Smooth muscle cell (in vitro differentiated cells): ENCODE data around the gene TEX9. TPM values are rescaled to one million over a fixed set of nuclear protein-coding genes. Genes with fewer than 3 reads are reported as not detected.

Source experiments
- DNase-seq: peaks from one replicate; lab custom pipeline; 2025; ENCODE audit not compliant: unreplicated experiment; lab: John Stamatoyannopoulos, UW
- H2AFZ ChIP-seq: fragments of 200-600 bp; sonication (generic); 2 replicates; pipeline ENCODE4 v1.6.0; 2016; ENCODE audit warnings: antibody characterized with exemption, low read depth, mild to moderate bottlenecking
- H3F3A ChIP-seq: fragments of 200-600 bp; sonication (generic); 2 replicates; pipeline ENCODE4 v1.6.0; 2017; ENCODE audit warnings: antibody characterized with exemption, low read depth
- H3K27ac ChIP-seq: fragments of 200-600 bp; sonication (generic); 2 replicates; pipeline ENCODE4 v1.5.1; 2016; ENCODE audit warnings: low read depth, mild to moderate bottlenecking
- H3K27me3 ChIP-seq: fragments of 200-600 bp; sonication (generic); 2 replicates; pipeline ENCODE4 v1.6.1; 2016; ENCODE audit warnings: low read depth, mild to moderate bottlenecking
- H3K36me3 ChIP-seq: fragments of 200-600 bp; sonication (generic); 2 replicates; pipeline ENCODE4 v1.5.1; 2016; ENCODE audit warnings: low read depth
- H3K4me1 ChIP-seq: fragments of 200-600 bp; sonication (generic); 2 replicates; pipeline ENCODE4 v1.5.1; 2016; ENCODE audit warnings: low read depth
- H3K4me2 ChIP-seq: fragments of 200-600 bp; sonication (generic); 2 replicates; pipeline ENCODE4 v1.6.0; 2016; ENCODE audit warnings: mild to moderate bottlenecking
- H3K4me3 ChIP-seq: fragments of 200-600 bp; sonication (generic); 2 replicates; pipeline ENCODE4 v1.5.1; 2016; ENCODE audit warnings: mild to moderate bottlenecking
- H3K79me2 ChIP-seq: fragments of 200-600 bp; sonication (generic); 2 replicates; pipeline ENCODE4 v1.6.0; 2016; ENCODE audit warnings: low read depth, mild to moderate bottlenecking
- H3K9ac ChIP-seq: fragments of 200-600 bp; sonication (generic); 2 replicates; pipeline ENCODE4 v1.6.0; 2016; ENCODE audit warnings: low read depth
- H3K9me3 ChIP-seq: fragments of 200-600 bp; sonication (generic); replicated peaks from 2 replicates; pipeline ENCODE4 v1.5.1; 2016; ENCODE audit warnings: low read depth
- H4K20me1 ChIP-seq: fragments of 200-600 bp; sonication (generic); 2 replicates; pipeline ENCODE4 v1.6.0; 2016; ENCODE audit warnings: low read depth
- WGBS: methylation state at CpG from one replicate; pipeline ENCODE4 v1.1.7; 2016; ENCODE audit warnings: low lambda C conversion rate; 5-methylcytosine and 5-hydroxymethylcytosine counted together
- polyA plus RNA-seq: library from polyadenylated mRNA; unstranded; fragments of >200 nt; fragmentation: Nextera tagmentation; extraction: Ambion mirVana; gene quantifications from 2 replicates; pipeline ENCODE4 v1.2.1, GENCODE V29; 2016
- total RNA-seq: library from RNA; depleted of rRNA; stranded (reverse); fragments of >200 nt; gene quantifications from 2 replicates; pipeline ENCODE4 v1.2.3, GENCODE V29; 2014
- TF ChIP-seq, protein P1 (sequence below): fragments of 200-600 bp; sonication (generic); IDR thresholded peaks from 2 replicates; pipeline ENCODE4 v1.5.1; 2017; ENCODE audit warnings: borderline replicate concordance, mild to moderate bottlenecking, antibody characterized with exemption; ENCODE audit not compliant: insufficient read depth, poor library complexity, severe bottlenecking

Gene TEX9
- total and polyA plus RNA-seq, 2 experiments from 2014 or later = 4.0 to 5.3 TPM

DNA sequence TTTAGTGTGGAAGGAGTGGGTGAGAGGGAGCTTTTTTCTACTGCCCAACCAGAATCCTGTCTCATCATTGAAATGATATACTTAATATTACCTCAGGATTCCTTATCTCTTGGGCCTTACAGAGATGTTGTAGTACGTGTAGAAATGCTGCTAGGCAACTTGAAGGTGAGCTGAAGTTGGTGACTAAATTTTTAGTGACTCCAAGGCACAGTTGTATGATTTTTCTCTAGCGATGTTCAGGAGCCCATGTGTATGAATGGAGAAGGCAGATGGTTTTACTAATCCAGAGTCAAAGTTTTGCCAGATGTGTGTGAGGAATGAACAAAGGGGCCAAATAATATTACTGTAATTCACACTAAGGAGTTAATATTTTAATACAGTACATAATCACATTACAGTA, 42.8 kb upstream of the TEX9 start:
- no peak overlapping the region for H2AFZ ChIP-seq
- no peak for DNase-seq
- TF ChIP-seq, protein P1, sequence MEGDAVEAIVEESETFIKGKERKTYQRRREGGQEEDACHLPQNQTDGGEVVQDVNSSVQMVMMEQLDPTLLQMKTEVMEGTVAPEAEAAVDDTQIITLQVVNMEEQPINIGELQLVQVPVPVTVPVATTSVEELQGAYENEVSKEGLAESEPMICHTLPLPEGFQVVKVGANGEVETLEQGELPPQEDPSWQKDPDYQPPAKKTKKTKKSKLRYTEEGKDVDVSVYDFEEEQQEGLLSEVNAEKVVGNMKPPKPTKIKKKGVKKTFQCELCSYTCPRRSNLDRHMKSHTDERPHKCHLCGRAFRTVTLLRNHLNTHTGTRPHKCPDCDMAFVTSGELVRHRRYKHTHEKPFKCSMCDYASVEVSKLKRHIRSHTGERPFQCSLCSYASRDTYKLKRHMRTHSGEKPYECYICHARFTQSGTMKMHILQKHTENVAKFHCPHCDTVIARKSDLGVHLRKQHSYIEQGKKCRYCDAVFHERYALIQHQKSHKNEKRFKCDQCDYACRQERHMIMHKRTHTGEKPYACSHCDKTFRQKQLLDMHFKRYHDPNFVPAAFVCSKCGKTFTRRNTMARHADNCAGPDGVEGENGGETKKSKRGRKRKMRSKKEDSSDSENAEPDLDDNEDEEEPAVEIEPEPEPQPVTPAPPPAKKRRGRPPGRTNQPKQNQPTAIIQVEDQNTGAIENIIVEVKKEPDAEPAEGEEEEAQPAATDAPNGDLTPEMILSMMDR = no peak

DNA sequence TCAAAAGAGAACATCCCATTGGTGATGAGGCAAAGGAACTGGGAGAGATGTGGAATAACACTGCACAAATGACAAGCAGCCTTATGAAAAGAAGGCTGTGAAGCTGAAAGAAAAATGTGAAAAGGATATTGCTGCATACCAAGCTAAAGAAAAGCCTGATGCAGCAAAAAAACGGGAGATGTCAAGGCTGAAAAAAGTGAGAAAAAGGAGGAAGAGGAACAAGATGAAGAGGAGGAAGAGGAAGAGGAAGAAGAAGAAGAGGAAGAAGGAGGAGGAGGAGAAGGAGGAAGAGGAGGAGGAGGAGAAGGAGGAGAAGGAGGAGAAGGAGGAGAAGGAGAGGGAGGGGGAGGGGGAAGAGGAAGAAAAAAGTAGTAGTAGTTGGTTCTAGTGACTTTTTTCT, 41.8 kb upstream of the TEX9 start:
- no peaks in the 10 kb centered on the region for H3K27me3 ChIP-seq
- no peak overlapping the region for H3K4me2 ChIP-seq
- no peaks in the 10 kb centered on the region for H3K36me3 ChIP-seq
- 85% methylated on average over 1 of the region's 1 CpG for WGBS
- H3K9me3 ChIP-seq = no peaks in the 10 kb centered on the region
- H2AFZ ChIP-seq = no peak overlapping the region
- no peaks in the 10 kb centered on the region for H3K79me2 ChIP-seq
- no peaks in the 10 kb centered on the region for H4K20me1 ChIP-seq
- TF ChIP-seq, protein P1 = no peak
- DNase-seq = no peak
- H3K4me3 ChIP-seq = no peak overlapping the region
- H3K9ac ChIP-seq = no peak overlapping the region
- no peaks in the 10 kb centered on the region for H3F3A ChIP-seq
- H3K27ac ChIP-seq = no peak overlapping the region
- H3K4me1 ChIP-seq = no peaks in the 10 kb centered on the region

More for the DNA sequence above, 42.8 kb upstream of the TEX9 start:
- Histone ChIP-seq H3K79me2 (no peaks in the 10 kb centered on the region), H3K27ac (no peak overlapping the region), H3K9me3 (no peaks in the 10 kb centered on the region), H3K4me2 (no peak overlapping the region), H3K9ac (no peak overlapping the region), H3K27me3 (no peaks in the 10 kb centered on the region), H3F3A (no peaks in the 10 kb centered on the region), H3K4me1 (no peaks in the 10 kb centered on the region), H4K20me1 (no peaks in the 10 kb centered on the region), H3K4me3 (no peak overlapping the region), H3K36me3 (no peaks in the 10 kb centered on the region)
- 64% methylated on average over 2 of the region's 2 CpGs for WGBS

DNA sequence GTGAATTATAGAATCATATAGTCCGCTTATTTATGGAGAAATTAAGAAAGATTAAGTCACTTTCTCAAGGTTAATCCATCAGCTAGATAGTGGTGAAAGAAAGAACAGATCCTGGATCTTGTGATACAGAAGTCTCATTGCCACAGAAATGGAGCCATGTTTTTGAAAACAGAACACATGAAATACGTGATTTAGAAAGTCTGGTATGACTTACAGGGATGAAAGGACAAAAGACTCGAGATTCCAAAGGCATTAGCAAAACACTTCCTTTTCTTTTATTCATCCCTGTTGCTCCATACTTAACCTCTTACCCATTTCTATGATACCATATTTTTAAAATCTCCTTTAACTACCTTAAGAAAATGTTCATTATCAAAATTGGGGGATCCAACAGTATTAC, 40.0 kb upstream of the TEX9 start:
- H3K9ac ChIP-seq = no peak overlapping the region
- no peak for DNase-seq
- no peaks in the 10 kb centered on the region for H4K20me1 ChIP-seq
- no peak overlapping the region for H2AFZ ChIP-seq
- TF ChIP-seq, protein P1 = no peak
- no peak overlapping the region for H3K4me2 ChIP-seq
- no peak overlapping the region for H3K27ac ChIP-seq
- no peaks in the 10 kb centered on the region for H3K4me1 ChIP-seq
- H3K36me3 ChIP-seq = no peaks in the 10 kb centered on the region
- no peaks in the 10 kb centered on the region for H3K9me3 ChIP-seq
- H3K4me3 ChIP-seq = no peak overlapping the region
- H3K79me2 ChIP-seq = no peaks in the 10 kb centered on the region
- no peaks in the 10 kb centered on the region for H3K27me3 ChIP-seq
- 66% methylated on average over 3 of the region's 3 CpGs for WGBS
- H3F3A ChIP-seq = no peaks in the 10 kb centered on the region

DNA sequence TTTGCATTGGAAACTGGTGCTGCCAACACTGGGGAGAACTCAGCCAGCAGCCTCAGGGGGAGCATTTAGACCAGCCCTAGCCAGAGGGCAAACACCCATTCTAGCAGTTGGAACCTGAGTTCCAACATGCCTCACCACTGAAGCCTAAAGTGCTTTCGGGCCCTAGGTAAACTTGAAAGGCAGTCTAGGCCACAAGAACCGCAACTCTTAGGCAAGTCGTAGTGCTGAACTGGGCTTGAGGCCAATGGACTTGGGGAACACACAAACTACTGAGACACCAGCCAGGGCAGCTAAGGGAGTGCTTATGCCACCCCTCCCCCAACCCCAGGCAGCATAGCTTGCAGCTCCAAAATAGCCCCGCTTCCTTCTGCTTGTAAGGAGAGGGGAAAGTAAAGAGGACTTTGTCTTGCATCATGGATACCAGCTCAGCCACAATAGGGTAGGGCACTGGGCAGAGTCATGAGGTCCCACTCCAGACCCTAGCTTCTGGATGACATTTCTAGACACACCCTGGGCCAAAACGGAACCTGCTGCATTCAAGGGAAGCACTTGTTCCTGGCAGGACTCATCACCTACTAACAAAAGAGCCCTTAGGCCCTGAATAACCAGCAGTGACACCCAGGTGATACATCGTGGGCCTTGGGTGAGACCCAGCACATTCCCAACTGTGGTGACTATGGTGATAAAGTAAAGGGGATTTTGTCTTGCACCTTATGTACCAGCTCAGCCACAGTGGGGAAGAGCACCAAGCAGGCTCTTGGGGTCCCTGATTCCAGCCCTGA, 37.3 kb upstream of the TEX9 start:
- H3K4me3 ChIP-seq = no peak overlapping the region
- H3K36me3 ChIP-seq = no peaks in the 10 kb centered on the region
- WGBS = 88% methylated on average over 6 of the region's 6 CpGs
- H3K79me2 ChIP-seq = no peaks in the 10 kb centered on the region
- no peak overlapping the region for H3K9ac ChIP-seq
- no peaks in the 10 kb centered on the region for H3K27me3 ChIP-seq
- no peak overlapping the region for H3K27ac ChIP-seq
- no peak for DNase-seq
- H4K20me1 ChIP-seq = no peaks in the 10 kb centered on the region
- H2AFZ ChIP-seq = no peak overlapping the region
- TF ChIP-seq, protein P1 = no peak
- no peak overlapping the region for H3K4me2 ChIP-seq
- no peaks in the 10 kb centered on the region for H3F3A ChIP-seq
- H3K4me1 ChIP-seq = no peaks in the 10 kb centered on the region
- H3K9me3 ChIP-seq = no peaks in the 10 kb centered on the region
